ENCODE results near the gene SLC52A1.
"Not testable (repeated sequence)": the region's sequence is repeated elsewhere in the genome, so short reads cannot be mapped to it uniquely, and the experiment has no call there.

Gene SLC52A1

DNA sequence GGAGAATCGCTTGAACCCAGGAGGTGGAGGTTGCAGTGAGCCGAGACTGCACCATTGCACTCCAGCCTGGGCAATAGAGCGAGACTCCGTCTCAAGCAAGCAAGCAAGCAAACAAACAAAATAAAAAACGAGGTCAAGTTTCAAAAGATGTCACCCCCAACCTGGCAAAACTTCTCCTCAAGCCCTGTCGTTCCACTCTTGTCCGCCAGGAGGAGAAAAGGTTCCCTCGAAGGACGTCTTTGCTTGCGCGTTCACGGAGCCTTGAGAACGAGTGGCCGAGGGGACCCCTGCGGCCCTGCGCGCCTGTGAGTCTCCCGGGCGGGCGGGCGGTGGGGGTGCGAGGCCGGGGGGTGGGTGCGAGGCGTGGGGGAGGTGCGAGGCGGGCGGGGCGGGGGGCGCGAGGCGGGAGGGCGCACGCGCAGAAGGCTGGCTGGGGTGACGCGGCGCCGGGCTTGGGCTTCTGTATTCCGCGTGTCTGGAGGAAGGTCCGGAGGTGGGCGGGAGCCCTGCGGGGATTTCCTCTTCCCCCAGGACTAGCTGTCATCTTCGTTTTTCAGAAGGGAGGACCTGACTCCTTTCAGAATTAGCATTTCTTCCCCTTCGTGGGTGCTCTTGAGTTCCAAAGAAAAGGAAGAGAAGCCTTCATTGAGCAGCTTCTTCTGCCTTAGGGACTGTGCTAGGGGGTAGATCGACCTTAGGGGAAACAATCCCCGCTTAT lies 3.7 kb downstream of the SLC52A1 start:
- peak; percentile 62 to 70 for DNase-seq (ENCODE audit: low read depth in 2 of 2)

GRCh38 chr17:5030168-5030567 lies 5.1 kb downstream of the SLC52A1 start:
- DNase-seq (ENCODE audit: low read depth in 2 of 2) = not testable (repeated sequence)

GRCh38 chr17:5027916-5028315 lies 7.3 kb downstream of the SLC52A1 start:
- DNase-seq (ENCODE audit: low read depth in 2 of 2) = no peak

DNA sequence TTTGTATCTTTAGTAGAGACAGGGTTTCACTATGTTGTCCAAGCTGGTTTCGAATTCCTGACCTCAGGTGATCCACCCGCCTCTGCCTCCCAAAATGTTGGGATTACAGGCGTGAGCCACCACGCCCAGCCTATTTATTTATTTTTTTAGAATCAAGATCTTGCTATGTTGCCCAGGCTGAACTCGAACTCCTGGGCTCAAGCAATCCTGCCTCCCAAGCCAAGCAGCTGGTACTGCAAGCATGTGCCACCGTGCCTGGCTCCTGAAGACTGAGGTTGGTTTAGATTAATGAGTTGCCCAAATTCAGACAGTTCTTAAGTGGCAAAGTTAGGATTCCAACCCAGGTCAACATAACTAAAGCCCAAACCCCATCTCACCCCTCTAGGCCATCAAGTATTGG lies 7.9 kb downstream of the SLC52A1 start:
- no peak for DNase-seq (ENCODE audit: low read depth in 2 of 2)

GRCh38 chr17:5024604-5025003 lies 10.6 kb downstream of the SLC52A1 start:
- no peak for DNase-seq (ENCODE audit: low read depth in 2 of 2)

DNA sequence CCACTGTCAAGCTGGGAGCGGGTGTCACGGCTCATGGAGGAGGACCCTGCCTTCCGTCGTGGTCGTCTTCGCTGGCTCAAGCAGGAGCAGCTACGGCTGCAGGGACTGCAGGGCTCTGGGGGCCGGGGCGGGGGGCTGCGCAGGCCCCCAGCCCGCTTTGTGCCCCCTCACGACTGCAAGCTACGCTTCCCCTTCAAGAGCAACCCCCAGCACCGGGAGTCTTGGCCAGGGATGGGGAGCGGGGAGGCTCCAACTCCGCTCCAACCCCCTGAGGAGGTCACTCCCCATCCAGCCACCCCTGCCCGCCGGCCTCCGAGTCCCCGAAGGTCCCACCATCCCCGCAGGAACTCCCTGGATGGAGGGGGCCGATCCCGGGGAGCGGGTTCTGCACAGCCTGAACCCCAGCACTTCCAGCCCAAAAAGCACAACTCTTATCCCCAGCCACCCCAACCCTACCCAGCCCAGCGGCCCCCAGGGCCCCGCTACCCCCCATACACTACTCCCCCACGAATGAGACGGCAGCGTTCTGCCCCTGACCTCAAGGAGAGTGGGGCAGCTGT lies 11.6 kb downstream of the SLC52A1 start:
- no peak for DNase-seq (ENCODE audit: low read depth in 2 of 2)

- DNase-seq (ENCODE audit: low read depth in 2 of 2) = no peak
Measured at GRCh38 chr17:5022171-5022711, 13.0 kb downstream of the SLC52A1 start.

GRCh38 chr17:5020502-5021023 lies 14.7 kb downstream of the SLC52A1 start:
- no peak for DNase-seq (ENCODE audit: low read depth in 2 of 2)

- DNase-seq (ENCODE audit: low read depth in 2 of 2) = peak in 1 of 2 donors; percentile 14
Measured at GRCh38 chr17:5019475-5019956, 15.7 kb downstream of the SLC52A1 start.

- DNase-seq (ENCODE audit: low read depth in 2 of 2) = no peak
Measured at GRCh38 chr17:5014357-5014756, 20.9 kb downstream of the SLC52A1 start.

- no peak for DNase-seq (ENCODE audit: low read depth in 2 of 2)
Measured at GRCh38 chr17:5011928-5012327, 23.3 kb downstream of the SLC52A1 start.

- DNase-seq (ENCODE audit: low read depth in 2 of 2) = no peak
Measured at GRCh38 chr17:5003214-5003867, 31.9 kb downstream of the SLC52A1 start.

DNA sequence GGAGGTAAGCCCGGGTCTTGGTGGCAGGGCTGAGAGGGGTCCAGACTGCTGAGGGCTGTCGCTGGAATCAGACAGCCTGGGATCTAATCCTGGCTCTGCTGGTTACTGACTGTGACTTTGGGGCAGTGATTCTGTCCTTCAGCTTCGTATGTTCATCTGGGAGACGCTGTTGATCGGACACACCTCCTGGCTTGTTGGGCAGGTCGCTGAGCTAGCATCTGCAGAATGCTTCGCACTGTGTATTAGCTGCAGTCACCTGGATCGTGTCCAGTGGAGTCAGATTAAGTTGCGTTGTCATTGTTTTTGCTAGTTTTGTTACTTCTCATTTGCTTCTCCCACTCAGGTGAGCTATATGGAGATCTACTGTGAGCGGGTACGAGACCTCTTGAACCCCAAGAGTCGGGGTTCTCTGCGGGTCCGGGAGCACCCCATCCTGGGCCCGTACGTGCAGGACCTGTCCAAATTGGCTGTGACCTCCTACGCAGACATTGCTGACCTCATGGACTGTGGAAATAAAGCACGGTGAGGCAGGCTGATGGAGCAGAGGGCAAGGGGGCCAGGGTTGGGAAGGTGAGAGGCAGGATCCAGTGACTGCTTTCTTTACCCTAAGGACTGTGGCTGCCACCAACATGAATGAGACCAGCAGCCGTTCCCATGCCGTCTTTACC lies 33.0 kb downstream of the SLC52A1 start:
- DNase-seq (ENCODE audit: low read depth in 2 of 2) = no peak

GRCh38 chr17:5000237-5000639 lies 35.0 kb downstream of the SLC52A1 start:
- no peak for DNase-seq (ENCODE audit: low read depth in 2 of 2)

GRCh38 chr17:4999430-5000093 lies 35.7 kb downstream of the SLC52A1 start:
- DNase-seq (ENCODE audit: low read depth in 2 of 2) = no peak

DNA sequence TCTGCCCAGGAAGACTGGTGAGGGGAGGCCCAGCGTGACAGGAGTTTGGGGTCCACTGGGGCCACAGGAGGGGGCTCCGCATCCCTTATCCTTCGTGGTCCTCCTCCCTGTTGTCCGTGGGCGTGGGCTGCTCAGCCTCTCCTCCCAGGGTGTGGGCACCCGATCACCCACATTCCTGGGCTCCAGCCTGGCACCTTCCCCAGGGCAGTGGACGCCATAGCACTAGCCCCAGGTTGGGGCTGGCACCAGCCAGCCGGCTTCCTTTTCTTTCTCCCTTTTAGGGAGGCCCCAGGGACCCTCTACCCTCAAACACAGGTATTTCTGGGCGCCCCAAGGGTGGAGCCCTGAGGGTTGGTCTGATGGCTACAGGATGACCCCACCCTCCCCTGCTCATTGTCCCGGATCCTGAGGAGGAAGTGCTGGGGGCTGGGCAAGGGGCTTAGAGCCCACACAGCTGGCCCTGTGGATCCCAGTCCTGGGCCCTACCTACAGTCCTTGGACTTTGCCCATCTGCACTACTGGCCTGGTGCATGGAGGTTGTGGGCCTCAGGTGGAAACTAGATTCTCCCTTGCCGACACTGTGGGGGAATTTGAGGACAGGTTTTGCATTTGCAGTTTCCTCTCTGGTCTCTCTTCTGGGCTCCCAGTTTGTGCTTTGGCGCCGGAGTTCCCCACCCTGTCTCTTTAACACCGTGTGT lies 36.3 kb downstream of the SLC52A1 start:
- DNase-seq (ENCODE audit: low read depth in 2 of 2) = no peak

GRCh38 chr17:4998027-4998731 lies 37.0 kb downstream of the SLC52A1 start:
- DNase-seq (ENCODE audit: low read depth in 2 of 2) = no peak

- peak; percentile 78 to 81 for DNase-seq (ENCODE audit: low read depth in 2 of 2)
Measured at GRCh38 chr17:4997302-4998026, 37.8 kb downstream of the SLC52A1 start, which contains the start of the genes INCA1 and KIF1C. Gene INCA1 (minus strand): TSS chr17:4997522. CDS start chr17:4994437, 3,085 bp downstream. Gene KIF1C (plus strand): TSS chr17:4997950. CDS start chr17:5000247, 2,297 bp downstream.

- no peak for DNase-seq (ENCODE audit: low read depth in 2 of 2)
Measured at GRCh38 chr17:4994081-4994595, 41.1 kb downstream of the SLC52A1 start.

Measured in stimulated activated CD8-positive, alpha-beta memory T cell treated with anti-CD3 and anti-CD28 coated beads, Interleukin-7, amount 100 ng/mL, for 1 hour (primary cell).